ENCODE measurements around the gene CLEC9A. TPM values are rescaled to one million over a fixed set of nuclear protein-coding genes. Genes with fewer than 3 reads are reported as not detected.

Gene CLEC9A
- total and polyA plus RNA-seq, 2 donors (not counting 3 experiments of a cell fraction or from before 2014, with no cell fraction given), result not detected

- Histone ChIP-seq H3K4me1 (ENCODE audit: control insufficient read depth, extremely low read depth, insufficient read depth, low read length) (no peaks in the 10 kb centered on the region), H3K79me2 (ENCODE audit: control insufficient read depth, insufficient read depth, low read length) (peaks cover 8% of the 10 kb centered on the region), H2AFZ (ENCODE audit: low read depth, low read length) (no peak overlapping the region), H3K4me2 (ENCODE audit: insufficient read depth, low read length) (no peak overlapping the region), H4K20me1 (replicated peaks; ENCODE audit: control insufficient read depth, extremely low read depth, insufficient read depth, low read length) (no peaks in the 10 kb centered on the region), H3K9ac (replicated peaks; ENCODE audit: extremely low read depth, insufficient read depth, low read length) (no peak overlapping the region), H3K9me3 (replicated peaks; ENCODE audit: control insufficient read depth, insufficient read depth, low read length) (no peaks in the 10 kb centered on the region), H3K9me1 (replicated peaks; ENCODE audit: control insufficient read depth, extremely low read depth, insufficient read depth, low read length) (no peaks in the 10 kb centered on the region), H3K27ac (ENCODE audit: insufficient read depth, low read depth, low read length) (no peak overlapping the region), H3K27me3 (ENCODE audit: control insufficient read depth in 2 of 2, insufficient read depth in 2 of 2, low read length in 2 of 2) (no peaks in the 10 kb centered on the region), H3K36me3 (ENCODE audit: control insufficient read depth in 2 of 2, extremely low read depth in 1 of 2, insufficient read depth in 2 of 2, low read length in 2 of 2) (no peaks in the 10 kb centered on the region), H3K4me3 (replicated peaks in 1 of 3; ENCODE audit: insufficient read depth in 1 of 3, low read depth in 1 of 3, low read length in 3 of 3) (no peak overlapping the region)
- no peak for TF ChIP-seq CTCF (IDR thresholded peaks at IDR 0.05; ENCODE audit: extremely low read depth in 1 of 2, insufficient read depth in 1 of 2, low read depth in 1 of 2, low read length in 2 of 2)
- POLR2A ChIA-PET, result no interaction called here
- no peak for DNase-seq (ENCODE audit: low read depth, low spot score)
- intact Hi-C loops (cut with micrococcal nuclease) (no loop called here), dilution Hi-C loops (cut with MboI; ENCODE audit: extremely low pct_ligation_motif_present, low sequenced_read_pairs) (no loop called here)
- no peak for FAIRE-seq
- CTCF ChIA-PET, result no interaction called here
- BruUV-seq (replicated peaks), result no TSS peak
These were observed 58.7 kb downstream of the CLEC9A start for GRCh38 chr12:10088955-10089900.

GRCh38 chr12:10094646-10095395 is 64.3 kb downstream of the CLEC9A start:
- intact Hi-C loops (cut with micrococcal nuclease), result no loop called here
- no peak for FAIRE-seq
- dilution Hi-C loops (cut with MboI; ENCODE audit: extremely low pct_ligation_motif_present, low sequenced_read_pairs), result no loop called here
- no peaks in the 10 kb centered on the region for H3K27me3 ChIP-seq (ENCODE audit: control insufficient read depth in 2 of 2, insufficient read depth in 2 of 2, low read length in 2 of 2)
- H3K4me1 ChIP-seq (ENCODE audit: control insufficient read depth, extremely low read depth, insufficient read depth, low read length), result peaks cover 7% of the 10 kb centered on the region
- ChIA-PET POLR2A (no interaction called here), CTCF (interaction anchor here (1.8 kb wide), 1 partner anchor 27 kb away, joined by 7 read pairs; no protein-coding TSS in a partner anchor)
- peaks cover 22% of the 10 kb centered on the region for H3K79me2 ChIP-seq (ENCODE audit: control insufficient read depth, insufficient read depth, low read length)
- H3K9ac ChIP-seq (replicated peaks; ENCODE audit: extremely low read depth, insufficient read depth, low read length), result no peak overlapping the region
- H3K4me2 ChIP-seq (ENCODE audit: insufficient read depth, low read length), result no peak overlapping the region
- H4K20me1 ChIP-seq (replicated peaks; ENCODE audit: control insufficient read depth, extremely low read depth, insufficient read depth, low read length), result no peaks in the 10 kb centered on the region
- H3K4me3 ChIP-seq (replicated peaks in 1 of 3; ENCODE audit: insufficient read depth in 1 of 3, low read depth in 1 of 3, low read length in 3 of 3), result no peak overlapping the region
- no peak overlapping the region for H2AFZ ChIP-seq (ENCODE audit: low read depth, low read length)
- TF ChIP-seq POLR2AphosphoS5 (IDR thresholded peaks at IDR 0.05; ENCODE audit: insufficient read depth, low read depth, low read length) (no peak), GATA2 (IDR thresholded peaks at IDR 0.05; ENCODE audit: insufficient read depth, insufficient read length, low read depth, low read length) (no peak), EZH2 (IDR thresholded peaks at IDR 0.05; ENCODE audit: borderline replicate concordance, low read depth, low read length, severe bottlenecking) (no peak), MAX (IDR thresholded peaks at IDR 0.05; ENCODE audit: insufficient read depth, insufficient read length) (no peak), FOS (IDR thresholded peaks at IDR 0.05; ENCODE audit: borderline replicate concordance, insufficient read depth, low read length) (no peak), CTCF (IDR thresholded peaks at IDR 0.05; ENCODE audit: extremely low read depth in 1 of 2, insufficient read depth in 1 of 2, low read depth in 1 of 2, low read length in 2 of 2) (no peak), MYC (IDR thresholded peaks at IDR 0.05; ENCODE audit: low read depth, low read length) (no peak), JUN (IDR thresholded peaks at IDR 0.05; ENCODE audit: borderline replicate concordance, insufficient read depth, insufficient read length, low read depth) (no peak), POLR2A (IDR thresholded peaks at IDR 0.05; ENCODE audit: low read depth, low read length) (no peak)
- H3K36me3 ChIP-seq (ENCODE audit: control insufficient read depth in 2 of 2, extremely low read depth in 1 of 2, insufficient read depth in 2 of 2, low read length in 2 of 2), result no peaks in the 10 kb centered on the region
- BruUV-seq (replicated peaks), result no TSS peak
- DNase-seq (ENCODE audit: low read depth, low spot score), result no peak
- H3K9me3 ChIP-seq (replicated peaks; ENCODE audit: control insufficient read depth, insufficient read depth, low read length), result no peaks in the 10 kb centered on the region
- H3K9me1 ChIP-seq (replicated peaks; ENCODE audit: control insufficient read depth, extremely low read depth, insufficient read depth, low read length), result no peaks in the 10 kb centered on the region
- no peak overlapping the region for H3K27ac ChIP-seq (ENCODE audit: insufficient read depth, low read depth, low read length)

Data from endothelial cell of umbilical vein (primary cell).